Inferior parietal cortex (tissue), 1 donor: ENCODE measurements around the gene SIPA1.
A peak's percentile ranks its signal among the peaks of the same experiment; 100 is the strongest.

ENCODE experiments used
- DNase-seq: peaks from one replicate; pipeline ENCODE4 v3.0.0-alpha.2; 2016; ENCODE audit errors: extremely low spot score

Gene SIPA1, protein sequence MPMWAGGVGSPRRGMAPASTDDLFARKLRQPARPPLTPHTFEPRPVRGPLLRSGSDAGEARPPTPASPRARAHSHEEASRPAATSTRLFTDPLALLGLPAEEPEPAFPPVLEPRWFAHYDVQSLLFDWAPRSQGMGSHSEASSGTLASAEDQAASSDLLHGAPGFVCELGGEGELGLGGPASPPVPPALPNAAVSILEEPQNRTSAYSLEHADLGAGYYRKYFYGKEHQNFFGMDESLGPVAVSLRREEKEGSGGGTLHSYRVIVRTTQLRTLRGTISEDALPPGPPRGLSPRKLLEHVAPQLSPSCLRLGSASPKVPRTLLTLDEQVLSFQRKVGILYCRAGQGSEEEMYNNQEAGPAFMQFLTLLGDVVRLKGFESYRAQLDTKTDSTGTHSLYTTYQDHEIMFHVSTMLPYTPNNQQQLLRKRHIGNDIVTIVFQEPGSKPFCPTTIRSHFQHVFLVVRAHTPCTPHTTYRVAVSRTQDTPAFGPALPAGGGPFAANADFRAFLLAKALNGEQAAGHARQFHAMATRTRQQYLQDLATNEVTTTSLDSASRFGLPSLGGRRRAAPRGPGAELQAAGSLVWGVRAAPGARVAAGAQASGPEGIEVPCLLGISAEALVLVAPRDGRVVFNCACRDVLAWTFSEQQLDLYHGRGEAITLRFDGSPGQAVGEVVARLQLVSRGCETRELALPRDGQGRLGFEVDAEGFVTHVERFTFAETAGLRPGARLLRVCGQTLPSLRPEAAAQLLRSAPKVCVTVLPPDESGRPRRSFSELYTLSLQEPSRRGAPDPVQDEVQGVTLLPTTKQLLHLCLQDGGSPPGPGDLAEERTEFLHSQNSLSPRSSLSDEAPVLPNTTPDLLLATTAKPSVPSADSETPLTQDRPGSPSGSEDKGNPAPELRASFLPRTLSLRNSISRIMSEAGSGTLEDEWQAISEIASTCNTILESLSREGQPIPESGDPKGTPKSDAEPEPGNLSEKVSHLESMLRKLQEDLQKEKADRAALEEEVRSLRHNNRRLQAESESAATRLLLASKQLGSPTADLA

DNA sequence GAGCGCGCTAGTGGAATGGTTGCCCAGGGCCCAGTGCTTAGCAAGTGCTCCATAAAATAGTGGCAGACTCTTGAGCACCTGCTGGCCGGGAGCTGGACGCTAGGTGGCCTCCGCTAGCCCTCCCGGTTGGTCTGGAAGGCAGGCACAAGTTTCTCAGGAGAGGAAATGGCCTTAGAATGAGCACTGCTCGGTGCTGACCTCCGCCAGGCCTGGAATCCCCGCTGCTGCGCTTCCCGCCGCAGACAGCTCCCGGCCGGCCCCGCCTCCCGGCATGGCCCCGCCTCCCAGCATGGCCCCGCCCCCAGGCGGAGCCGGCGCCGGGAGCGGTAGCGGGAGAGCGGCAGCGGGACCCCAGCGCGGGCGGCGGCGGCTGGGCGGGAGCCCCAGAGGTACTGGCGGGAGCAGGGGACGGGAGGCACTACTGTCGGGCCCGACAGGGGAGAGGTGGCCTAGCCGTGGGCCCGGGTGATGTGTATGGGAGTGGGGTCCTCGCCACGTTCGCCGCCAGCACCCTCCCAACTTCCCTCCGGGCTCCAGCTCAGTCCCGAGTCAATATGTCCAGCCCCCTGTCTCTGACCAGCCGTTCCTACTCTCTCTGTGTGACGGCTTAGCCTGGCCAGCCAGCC lies at the start of gene SIPA1:
Gene SIPA1 (plus strand): TSS at position 308 of the 626 bp plus-strand sequence. CDS start 2,821 bp downstream, outside the sequence.
- DNase-seq, result peak; percentile 63

DNA sequence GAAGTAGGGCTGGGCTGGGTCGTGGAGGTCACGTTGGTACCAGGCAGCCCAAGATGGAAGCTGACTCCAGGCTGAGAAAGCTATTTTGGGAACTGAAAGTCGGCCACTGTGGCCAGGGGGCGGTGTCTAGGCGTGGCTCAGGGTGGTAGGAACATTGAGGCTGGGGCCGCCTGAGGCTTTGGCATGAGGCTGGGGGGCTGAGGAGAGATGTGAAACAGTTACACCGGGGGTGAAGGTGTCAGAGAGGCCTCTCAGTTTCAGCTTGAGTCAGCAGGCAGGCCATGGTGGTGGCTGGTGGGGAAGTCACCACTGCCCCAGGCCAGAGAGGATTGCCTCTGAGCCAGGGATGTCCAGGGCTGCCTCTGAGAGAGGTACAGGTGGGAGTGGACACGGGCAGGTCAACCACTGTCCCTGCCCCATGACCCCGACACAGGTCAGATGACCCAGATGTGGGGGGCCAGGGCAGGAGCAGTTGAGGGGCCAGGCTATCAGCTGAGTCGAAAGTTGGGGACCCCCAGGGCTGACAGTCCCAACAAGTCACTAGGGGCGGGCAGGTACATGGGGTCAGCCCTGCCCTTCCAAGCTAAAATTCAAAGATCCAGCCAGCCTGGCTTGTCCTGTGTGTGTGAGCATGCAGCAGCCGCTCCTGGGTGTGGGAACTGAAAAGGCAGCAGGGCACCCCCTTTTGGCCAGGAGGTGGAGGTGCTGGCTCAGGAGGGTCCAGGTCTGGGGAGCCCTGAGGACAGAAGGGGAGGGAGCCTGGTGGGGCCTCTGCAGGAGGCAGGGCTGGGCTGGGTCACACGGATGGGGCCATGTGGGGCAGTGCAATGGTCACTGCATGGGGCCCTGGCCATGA lies 49.5 kb upstream of the SIPA1 start:
- DNase-seq, result no peak

DNA sequence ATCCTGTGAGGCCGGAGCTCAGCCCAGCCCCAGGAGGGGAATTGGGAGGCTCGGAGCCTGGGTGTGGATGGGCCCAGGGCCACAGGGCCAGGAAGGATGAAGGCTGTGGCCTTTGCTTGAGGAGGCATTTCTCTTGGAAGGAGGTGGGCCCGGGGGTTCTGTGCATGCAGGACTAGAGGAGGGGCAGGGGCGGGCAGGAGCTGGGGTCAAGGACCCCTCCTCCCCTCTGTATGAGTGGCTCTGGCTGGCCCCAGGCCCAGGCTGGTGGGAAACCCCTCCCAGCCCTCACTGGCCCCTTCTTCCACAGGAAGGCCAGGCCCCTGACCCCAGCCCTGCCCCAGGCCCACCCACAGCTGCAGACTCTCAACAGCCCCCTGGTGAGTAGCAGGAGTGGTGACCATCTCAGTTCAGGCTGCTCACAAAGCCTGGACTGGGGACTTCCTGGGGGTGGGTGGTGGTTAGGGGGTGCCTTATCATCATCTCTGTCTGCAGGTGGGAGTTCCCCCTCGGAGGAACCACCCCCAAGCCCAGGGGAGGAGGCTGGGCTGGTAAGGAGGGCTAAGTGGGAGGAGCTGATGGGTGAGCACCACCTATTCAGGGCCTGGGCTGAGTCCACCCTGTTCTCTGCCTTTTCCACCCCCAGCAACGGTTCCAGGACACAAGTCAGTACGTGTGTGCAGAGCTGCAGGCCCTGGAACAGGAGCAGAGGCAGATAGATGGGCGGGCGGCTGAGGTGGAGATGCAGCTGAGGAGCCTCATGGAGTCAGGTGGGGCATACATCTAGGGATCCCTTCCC lies 48.3 kb upstream of the SIPA1 start:
- no peak for DNase-seq

DNA sequence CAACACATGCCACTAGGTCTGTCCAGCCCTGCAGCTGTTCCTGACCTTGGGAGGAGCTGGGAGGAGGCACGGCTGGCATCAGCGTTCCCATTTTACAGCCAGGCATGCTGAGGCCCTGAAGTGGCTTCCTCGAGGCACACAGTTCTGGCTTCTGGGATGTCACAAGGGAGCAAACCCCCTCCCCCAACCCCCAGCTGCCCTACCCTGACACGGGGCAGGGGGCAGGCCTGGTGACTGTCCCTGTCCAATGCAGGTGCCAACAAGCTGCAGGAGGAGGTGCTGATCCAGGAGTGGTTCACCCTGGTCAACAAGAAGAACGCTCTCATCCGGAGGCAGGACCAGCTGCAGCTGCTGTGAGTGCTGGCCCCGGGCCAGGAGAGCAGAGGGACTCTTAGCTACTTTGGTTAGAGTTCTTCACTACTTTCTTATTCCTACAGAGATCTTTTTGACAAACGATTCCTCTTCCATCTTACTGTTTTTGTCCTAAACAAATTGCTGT lies 47.6 kb upstream of the SIPA1 start:
- DNase-seq, result no peak

DNA sequence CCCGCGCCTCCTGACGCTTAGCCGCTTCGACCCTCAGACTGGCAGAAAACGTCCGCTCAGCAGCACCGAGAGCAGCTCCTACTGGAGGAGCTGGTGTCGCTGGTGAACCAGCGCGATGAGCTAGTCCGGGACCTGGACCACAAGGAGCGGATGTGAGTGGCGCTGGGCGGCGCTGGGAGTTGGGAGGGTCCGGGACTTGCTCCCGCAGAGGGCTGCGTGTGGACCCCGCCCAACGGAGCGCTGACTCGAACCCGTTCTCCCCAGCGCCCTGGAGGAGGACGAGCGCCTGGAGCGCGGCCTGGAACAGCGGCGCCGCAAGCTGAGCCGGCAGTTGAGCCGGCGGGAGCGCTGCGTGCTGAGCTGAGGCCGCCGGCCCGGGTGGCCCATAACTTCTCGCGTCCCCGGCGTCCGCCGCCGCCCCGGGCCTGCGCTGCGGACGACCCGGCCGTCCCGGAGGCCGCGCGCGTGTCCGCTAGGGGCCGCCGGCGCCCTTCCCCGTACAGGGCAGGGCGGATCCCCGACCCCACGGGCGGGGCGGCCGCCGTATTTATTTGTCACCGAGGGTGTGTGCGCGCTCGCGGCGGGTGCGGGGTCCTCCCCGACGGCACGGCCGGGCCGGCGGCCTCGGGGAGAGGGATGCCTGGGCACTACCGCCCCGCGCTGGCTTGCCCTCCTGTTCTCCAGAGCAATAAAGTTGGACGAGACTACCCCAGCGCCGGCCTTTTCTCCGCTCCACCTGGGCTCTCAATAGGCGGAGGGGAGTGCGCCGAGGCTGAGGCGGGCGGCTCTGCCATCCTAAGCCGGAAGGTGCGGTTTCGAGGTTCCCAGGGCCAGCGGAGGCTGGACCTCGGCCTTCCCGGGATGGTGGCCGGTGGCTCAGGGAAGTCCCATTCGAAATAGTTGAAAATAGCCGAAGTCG lies 45.7 kb upstream of the SIPA1 start:
- no peak for DNase-seq

DNA sequence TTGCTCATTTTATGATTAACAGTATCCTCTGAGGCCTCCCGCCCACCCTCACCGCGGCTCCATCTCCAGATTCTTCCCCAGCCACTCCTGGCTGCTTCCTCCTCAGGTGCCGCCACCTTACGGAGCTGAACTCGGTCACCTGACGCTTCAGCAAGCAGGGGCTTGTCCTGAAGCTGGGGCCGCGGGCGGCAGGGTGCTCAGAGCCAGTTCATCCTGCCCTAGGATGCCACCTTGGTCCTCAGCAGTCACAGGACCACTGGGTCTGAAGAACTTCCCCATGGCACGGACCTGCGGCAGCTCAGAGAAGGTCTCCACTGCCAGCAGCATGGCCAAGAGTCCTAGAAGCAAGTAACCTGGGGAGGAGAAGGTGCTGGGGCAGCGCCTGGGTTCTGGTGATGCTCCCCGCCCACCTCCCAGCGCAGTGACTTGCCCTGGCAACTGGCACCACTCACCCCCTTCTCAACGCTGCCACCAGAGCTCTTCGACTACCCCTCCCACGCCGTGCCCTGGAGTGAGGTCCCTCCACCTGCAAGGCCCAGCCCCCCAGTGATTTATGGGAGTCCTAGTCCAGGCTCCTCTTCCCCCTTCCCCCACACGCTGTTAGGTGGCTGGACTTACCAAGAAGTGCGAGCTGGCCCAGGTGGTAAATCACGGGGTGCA lies 44.9 kb upstream of the SIPA1 start:
- DNase-seq, result no peak

DNA sequence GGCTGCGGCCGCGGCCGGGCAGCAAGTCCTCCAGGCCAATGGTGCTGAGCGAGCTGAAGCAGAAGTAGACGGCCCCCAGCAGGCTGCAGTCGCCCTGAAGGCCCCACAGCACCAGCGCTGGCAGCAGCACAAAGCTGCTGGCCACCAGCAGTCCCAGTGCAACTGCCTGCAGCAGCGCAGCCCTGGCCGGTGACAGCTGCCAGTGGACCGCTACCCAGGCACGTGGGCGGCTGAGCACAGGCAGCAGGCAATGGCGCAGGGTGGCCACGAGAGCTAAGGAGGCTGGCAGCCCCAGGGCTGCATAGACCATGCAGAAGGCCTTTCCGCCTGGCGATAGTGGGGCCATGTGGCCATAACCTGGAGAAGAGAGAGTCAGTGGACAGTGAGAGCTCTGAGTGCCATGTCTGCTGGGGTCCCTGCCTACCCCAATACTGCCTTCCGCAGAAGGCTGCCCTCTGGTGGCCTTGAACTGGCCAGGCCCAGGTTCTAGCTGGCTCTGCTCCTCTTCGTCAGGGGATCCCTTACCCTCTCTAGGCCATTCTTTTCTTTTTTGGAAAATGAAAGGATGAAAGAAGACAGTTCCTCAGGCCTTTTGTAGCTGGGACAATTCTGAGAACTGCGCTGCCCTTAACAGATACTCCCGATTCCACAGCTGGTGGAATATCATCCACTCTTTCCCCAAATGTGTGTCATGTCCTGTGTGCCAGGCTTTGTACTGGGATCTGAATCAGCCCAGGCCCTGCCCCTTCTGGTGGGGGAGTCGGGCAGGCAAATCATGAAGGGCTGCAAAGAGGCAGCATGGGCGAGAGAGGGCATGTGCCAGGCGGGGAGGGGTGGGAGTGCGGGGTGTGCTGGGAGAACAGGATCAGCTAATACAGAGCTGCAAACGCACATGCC lies 44.1 kb upstream of the SIPA1 start:
- DNase-seq, result peak; percentile 75

DNA sequence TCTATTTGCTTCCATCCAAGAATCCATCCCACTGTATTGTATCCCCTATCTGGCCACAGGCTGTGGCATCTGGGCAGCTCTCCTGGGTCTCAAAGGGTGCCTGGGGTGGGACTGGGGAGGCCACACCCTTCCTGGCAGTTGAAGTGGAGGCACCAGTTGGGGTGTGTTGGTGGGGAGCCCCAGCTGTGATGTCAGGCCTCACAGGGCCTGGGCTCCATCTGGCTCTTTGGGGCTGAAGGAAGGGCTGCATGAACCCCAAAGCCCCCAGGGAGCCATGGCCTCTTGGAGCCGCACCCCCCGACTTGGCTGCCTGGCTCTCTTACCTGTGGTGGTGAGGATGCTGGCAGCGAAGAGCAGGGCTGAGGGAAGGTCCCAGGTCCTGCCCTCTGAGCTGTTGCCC lies 42.8 kb upstream of the SIPA1 start:
- no peak for DNase-seq

DNA sequence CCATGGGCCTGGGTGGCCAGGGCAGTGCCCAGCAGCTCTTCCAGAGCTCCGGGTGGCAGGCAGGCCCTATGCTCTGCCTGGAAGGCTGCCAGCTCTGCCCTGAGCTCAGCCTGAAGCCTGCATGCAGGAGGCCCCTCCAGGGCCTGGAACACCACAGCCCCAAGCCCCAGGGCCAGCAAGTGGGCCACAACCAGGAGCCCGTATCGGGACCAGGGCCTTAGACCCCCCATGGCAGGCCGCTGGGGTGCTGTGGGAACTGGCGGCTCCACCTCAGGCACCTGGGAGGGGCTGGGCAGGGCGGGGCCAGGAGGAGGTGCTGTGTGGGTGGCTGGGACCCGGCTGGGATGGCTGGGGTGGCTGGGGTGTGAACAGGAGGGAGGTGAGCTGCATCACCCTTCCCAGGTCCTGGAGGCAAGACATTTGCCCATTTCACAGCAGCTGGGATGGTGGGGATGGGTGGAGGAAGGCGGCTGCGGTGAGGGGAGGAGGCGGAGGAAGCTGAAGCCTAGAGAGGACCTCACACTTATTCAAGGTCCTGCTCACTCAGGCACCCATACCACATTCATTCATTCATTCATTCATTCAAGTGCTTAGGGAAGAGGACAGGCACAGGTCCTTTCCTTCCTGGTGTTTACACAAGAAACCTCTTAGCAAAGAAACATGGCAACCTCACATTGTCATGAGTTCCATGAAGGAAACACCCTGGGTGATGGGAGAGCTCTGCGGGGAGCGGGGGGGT lies 42.2 kb upstream of the SIPA1 start, which contains the start of gene KCNK7:
Gene KCNK7 (minus strand): TSS at position 258 of the 739 bp plus-strand sequence. CDS start 28 bp downstream, at position 230.
- no peak for DNase-seq

DNA sequence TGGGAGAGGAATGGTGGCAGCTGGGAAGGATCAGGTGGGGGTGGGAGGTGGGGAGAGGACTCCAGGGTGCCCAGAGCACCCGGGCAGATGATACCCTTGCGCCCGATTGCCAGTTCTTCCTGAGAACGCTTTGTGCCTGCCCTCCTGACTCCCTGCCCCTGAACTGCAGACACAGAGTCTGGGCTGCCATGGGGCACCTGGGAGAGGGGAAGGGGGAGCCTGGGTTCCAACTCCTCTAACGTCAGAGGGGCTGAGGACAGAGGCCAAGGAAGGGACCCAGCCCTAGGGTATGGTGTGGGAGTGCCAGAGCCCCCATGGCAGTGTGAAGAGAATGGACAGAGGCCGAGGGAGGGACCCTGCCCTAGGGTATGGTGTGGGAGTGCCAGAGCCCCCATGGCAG lies 41.4 kb upstream of the SIPA1 start:
- no peak for DNase-seq

DNA sequence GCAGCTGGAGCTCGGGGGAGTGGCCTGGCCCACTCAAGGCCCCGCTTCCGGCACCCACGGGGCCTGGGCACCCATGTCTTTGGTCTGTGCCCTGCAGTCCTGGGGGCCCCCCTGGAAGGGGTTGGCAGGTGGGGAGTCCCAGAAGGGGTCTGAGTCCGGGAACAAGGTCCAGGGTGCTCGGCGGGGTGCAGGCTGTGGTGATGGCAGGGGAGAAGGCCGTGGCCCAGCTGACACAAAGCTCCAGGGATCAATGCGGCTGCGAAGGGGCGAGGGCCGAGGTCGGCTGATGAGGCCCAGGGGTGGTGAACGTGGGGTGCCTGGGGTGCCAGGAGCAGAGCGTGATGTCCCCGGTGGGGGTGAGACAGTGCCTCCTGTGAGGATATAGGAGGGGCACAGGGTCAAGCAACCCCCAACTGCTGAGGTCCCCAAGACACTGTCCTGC lies 39.6 kb upstream of the SIPA1 start:
- no peak for DNase-seq

DNA sequence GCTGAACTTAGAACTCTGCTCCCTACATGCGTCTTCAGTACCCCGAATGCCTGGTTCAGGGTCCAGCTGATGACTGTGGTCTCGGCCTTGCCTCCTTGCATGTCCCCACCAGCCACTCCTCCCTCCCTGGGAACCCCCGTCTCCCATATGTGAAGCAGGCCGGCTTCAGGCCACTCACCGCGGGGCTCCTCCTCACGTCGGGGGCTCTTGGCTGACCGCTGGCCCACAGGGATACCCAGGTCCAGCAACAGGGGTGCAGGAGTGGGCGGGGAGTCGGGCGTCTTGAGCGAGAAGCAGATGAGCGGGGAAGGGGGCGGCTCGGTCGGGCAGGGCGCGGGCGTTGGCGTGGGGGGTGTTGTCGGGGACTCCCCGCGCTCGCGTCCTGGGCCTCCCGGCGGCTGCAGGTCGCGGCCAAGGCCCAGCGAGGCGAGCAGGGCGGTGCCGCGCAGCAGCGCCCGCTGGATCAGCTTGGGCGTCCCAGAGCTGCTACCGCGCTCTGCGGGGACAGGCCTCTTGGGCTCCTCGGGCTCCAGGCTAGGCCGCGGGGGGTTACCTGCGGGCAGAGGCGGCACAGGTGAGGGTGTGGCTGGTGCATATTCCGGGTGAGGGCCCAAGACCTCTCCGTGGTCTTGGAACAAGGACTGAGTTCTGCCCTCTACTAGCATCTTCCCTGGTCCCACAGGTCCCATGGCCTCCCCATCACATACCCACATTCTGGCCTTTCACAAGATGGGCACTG lies 38.5 kb upstream of the SIPA1 start:
- DNase-seq, result no peak

DNA sequence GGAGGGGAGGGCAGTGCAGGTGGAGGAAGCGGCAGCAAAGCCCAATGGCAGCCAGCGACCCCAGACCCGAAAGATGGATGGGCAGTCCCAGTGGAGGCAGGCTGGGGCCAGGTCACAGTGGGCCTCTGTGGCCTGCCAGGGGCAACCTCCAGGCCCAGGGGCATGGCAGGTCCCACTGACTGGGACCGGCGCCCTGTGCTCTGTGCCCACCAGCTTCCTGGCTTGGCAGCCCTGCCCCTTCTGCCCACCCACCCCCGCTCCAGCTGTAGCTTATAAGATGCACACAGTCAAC lies 38.0 kb upstream of the SIPA1 start:
- no peak for DNase-seq

DNA sequence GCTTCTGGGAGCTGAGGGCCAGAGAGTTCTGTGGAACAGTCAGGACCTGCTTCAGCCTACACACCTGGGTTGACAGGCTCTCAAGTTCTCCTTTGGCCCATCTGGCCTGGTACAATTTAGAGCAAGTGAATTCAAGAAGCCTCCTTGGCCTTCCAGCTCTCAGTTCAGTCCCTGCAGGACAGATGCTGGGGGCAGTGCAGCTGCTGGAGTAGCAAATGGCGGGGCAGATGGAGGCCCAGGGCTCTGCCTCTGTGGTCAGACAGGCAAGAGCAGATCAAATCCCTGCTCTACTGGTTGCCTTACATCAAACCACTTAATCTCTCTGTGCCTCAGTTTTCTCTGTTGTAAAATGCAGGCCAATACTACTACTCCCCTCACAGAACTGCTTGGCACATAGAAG lies 33.6 kb upstream of the SIPA1 start:
- DNase-seq, result no peak

DNA sequence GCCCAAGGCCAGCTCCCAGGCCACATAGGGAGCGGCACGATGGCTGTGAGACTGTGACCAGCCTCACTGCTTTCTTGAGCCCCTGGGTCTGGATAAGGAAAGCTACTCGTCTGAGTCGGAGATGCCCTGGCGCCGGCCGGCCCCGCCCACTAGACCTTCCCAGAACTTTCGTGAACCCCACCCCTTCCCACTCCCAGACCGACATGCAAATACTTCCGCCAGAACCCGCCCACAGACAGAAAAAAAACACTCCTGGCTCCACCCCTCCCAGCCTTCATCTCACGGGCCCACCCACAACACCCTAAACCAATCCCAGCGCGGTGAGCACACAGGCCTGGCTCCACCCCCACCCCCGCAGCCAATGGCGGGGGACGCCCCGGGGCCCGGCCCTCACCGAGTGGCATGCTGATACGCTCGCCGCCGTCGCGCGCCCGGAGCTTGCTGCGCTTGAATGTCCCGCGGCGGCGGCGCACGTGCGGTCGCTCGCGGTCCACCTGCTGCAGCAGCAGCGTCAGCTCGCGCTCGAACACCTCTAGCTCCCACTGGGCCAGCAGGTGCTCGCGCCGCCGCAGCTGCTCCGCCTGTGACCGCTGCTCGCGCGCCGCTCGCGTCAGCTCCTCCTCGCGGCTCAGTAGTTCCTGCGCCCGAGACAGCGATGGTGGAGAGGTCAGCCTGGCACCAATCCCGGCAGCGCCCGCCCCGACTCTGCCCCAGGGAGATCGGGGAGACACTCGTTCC lies 30.9 kb upstream of the SIPA1 start:
- DNase-seq, result peak; percentile 86
